GM08714 (cell line): ENCODE results near the gene DUSP22.

Experiments
- H3K4me3 ChIP-seq: fragments of 200-500 bp; sonication (Bioruptor generic); 2 replicates; pipeline ENCODE4 v1.5.1; 2014; ENCODE audit warnings: mild to moderate bottlenecking, low read length, inconsistent platforms
- ZNF274 ChIP-seq: IDR thresholded peaks from 2 replicates; pipeline ENCODE4 v1.6.1; 2012; ENCODE audit warnings: mild to moderate bottlenecking, low read depth, low read length

DUSP22 gene

DNA sequence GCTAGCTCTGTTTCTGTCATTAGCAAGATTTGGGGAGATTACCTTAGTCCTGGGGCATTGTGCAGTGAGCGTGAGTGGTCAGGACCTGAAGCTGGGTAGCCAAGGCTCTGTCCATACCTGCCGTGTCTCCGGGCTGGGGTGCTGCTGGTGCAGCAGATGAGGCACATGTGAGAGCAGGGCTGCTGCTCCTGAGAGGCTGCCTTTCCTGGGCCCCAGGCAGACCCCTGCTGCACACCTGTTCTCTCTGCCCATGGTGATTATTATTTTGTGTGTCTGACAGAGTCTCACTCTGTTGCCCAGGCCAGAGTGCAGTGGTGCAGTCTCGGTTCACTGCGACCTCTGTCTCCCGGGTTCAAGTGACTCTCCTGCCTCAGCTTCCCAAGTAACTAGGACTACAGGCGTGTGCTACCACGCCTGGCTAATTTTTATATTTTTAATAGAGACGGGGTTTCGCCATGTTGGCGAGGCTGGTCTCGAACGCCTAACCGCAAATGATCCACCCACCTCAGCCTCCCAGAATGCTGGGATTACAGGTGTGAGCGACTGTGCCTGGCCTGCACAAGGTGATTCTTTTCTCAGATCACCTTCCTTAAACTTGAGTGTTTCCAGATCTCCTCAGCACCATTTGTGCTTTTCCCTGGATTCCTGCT lies 62.5 kb downstream of the DUSP22 start:
- no peak for TF ChIP-seq ZNF274
- no peak overlapping the region for H3K4me3 ChIP-seq

DNA sequence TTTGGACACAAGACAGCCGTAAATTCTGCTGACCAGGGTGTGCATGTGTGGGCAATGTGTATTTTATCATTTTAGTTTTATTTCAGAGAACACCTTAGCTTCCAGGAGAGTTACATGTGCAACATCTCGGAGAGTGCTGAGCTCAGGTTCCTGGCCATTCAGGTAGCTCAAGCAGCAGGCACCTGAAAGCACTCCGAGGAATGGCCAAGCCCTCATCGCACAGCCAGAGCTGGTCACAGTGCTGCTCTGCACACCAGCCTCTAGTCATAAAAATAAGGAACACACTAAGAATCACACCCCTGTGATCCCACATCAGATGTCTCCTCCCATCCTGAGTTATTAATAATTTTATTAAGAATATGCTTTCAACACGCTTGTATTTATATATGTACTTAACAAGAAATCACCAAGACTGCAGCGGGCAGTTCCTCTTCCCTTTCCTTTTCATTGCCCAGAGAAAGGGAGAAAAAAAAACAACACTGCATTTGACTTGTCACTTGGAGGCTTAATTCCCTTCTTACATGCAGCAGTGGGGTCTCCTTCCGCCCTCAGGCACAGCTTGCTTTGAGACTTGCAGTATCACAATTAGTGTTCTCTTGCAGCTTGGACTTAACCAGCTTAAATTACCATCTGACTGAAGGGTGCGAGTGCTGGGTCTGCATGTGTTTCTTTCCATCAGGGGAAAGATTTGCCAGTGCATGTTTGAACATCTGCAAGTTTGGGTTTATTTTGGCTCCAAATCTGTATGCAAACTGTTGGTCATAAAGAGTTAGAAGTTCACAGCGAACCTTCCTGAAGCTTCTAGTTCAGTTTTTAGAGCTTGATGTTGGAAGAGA lies 63.3 kb downstream of the DUSP22 start:
- TF ChIP-seq ZNF274 = no peak
- no peak overlapping the region for H3K4me3 ChIP-seq

GRCh38 chr6:356828-357251 lies 64.6 kb downstream of the DUSP22 start:
- TF ChIP-seq ZNF274 = no peak

DNA sequence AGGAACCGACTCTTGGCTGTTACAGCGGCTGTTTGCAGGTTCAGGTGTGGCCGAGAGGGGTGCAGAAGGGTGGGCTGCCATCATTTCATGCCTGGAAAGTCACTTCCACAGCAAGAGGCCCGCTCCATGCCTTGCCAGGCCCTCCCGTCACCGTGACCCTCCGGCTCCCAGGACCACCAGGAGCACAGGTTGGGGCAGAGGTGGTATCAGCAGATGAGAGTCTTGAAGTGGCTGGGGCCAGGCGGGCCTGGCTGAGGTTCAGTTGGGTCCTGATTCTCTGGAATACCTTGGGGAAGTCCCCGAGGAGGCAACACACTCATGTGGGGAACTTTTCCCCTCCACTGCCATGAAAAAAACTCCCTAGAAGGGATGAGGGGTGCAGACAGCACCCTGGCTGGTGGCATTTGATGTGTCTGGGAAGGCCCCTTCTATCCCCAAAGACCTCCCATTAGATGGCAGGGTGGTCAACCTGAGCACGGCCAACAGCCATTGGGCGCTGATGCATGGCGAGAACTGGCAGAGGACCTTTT lies 65.0 kb downstream of the DUSP22 start:
- H3K4me3 ChIP-seq = no peak overlapping the region
- TF ChIP-seq ZNF274 = no peak

More at GRCh38 chr6:356828-357251, 64.6 kb downstream of the DUSP22 start:
- H3K4me3 ChIP-seq = no peak overlapping the region

- TF ChIP-seq ZNF274 = no peak
- H3K4me3 ChIP-seq = no peak overlapping the region
Measured at GRCh38 chr6:357791-358341, 65.6 kb downstream of the DUSP22 start.

- no peak for TF ChIP-seq ZNF274
- no peak overlapping the region for H3K4me3 ChIP-seq
Measured at GRCh38 chr6:358432-358831, 66.1 kb downstream of the DUSP22 start.

GRCh38 chr6:358847-359246 lies 66.6 kb downstream of the DUSP22 start:
- H3K4me3 ChIP-seq = no peak overlapping the region
- no peak for TF ChIP-seq ZNF274

DNA sequence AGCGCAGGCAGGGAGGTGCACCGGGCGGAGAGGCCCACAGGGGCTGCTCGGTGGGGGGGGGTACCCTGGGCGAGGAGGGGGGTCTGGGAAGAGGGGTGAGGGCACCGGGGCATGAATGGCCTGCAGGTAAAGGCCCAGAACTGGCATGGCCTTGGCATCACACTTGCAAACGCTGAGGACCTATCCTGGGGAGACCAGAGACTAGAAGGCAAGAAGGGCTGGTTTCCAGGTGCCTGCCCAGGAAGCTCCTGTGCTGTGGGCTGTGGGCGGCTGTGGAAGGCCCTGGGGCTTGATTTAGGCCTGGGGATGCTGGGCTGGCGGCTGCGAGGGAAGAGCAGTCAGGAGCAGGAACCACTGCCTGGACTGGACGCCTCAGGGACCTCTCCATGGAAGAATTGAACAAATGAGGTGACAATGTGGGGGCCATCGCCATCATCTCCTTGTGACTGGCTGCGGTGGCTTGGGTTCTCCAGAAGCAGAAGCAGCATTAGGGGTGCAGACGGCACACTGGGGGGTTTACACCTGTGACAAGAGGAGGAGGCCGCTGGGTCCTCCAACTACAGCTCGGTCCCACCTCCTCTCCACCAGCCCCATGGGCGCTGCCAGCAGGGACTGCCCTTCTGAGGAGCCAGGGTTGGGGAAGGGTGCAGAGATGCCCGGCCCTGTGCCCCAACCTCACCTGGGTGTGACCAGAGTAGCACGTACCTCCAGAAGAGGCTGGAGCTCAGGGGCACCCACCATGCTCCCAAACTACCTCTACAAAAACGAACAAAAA lies 67.2 kb downstream of the DUSP22 start:
- no peak overlapping the region for H3K4me3 ChIP-seq
- no peak for TF ChIP-seq ZNF274

DNA sequence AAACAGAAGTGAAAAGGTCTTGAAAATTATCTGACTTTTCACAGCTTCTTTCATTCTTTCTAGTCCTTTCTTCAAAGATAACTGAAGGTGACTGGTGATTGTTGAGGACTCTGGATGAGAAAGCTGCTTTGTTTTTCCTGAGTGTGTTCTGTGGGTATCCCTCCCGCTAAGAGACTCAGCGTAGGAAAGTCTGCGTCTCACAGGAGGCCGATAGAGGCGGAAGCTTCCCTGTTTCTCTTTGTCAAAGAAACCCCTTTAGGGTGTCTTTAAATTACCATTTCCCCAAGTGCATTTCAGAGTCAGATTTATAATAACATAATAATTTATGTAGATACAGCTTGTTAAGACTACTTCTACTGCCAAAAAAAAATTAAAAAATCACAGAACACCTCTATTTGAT lies 68.1 kb downstream of the DUSP22 start:
- no peak overlapping the region for H3K4me3 ChIP-seq
- TF ChIP-seq ZNF274 = no peak

GRCh38 chr6:360764-361373 lies 68.6 kb downstream of the DUSP22 start:
- H3K4me3 ChIP-seq = no peak overlapping the region
- no peak for TF ChIP-seq ZNF274

- no peak for TF ChIP-seq ZNF274
Measured at GRCh38 chr6:361411-362132, 69.3 kb downstream of the DUSP22 start.

GRCh38 chr6:362231-362923 lies 70.1 kb downstream of the DUSP22 start:
- no peak for TF ChIP-seq ZNF274

More at GRCh38 chr6:361411-362132, 69.3 kb downstream of the DUSP22 start:
- no peak overlapping the region for H3K4me3 ChIP-seq

GRCh38 chr6:362924-363249 lies 70.6 kb downstream of the DUSP22 start:
- H3K4me3 ChIP-seq = no peak overlapping the region
- TF ChIP-seq ZNF274 = no peak

More at GRCh38 chr6:362231-362923, 70.1 kb downstream of the DUSP22 start:
- H3K4me3 ChIP-seq = no peak overlapping the region
